Measurements from ENCODE around the gene CDH23.

The CDH23 gene

DNA sequence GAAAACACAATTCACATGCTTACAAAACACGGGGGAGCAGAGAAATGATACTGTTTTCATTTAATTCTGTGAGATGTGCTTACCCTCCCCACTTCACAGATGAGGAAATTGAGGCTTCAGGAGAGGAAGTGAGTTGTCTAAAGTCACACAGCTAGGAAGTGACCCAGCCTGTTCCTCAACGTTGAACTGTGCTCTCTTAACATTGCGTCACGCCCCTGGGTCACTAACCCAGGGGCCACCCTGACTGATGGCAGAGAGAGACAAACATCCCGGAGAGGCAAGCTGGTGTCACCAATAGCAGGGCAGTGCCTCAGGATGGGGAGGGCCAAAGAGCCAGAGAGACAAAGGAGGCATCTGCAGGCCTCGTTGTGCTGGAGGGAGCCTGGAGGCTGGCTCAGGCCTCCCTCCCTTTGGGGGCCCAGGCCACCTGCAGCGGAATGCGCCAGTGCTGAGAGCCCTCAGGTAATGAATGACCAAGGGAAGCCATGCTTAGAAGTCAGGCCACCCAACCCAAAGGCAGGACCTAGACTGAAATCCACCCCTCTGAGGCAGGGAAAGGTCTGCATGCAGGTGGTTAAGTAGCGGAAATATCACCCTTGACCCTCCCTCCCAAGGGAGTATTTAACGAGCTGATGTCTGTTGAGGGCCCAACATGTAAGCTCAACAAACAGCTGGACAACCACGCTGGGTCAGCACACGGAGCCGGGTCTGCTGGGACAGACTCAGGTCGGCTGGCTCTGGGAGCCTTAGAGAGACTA is 241.5 kb downstream of the CDH23 start:
- DNase-seq (ENCODE audit: low read depth, low spot score), result no peak

- DNase-seq (ENCODE audit: low read depth, low spot score), result no peak
Measured at GRCh38 chr10:71638822-71639719, 242.4 kb downstream of the CDH23 start.

- DNase-seq (ENCODE audit: low read depth, low spot score), result no peak
Measured at GRCh38 chr10:71640607-71641006, 243.9 kb downstream of the CDH23 start.

GRCh38 chr10:71641449-71641848 is 244.7 kb downstream of the CDH23 start:
- no peak for DNase-seq (ENCODE audit: low read depth, low spot score)

DNA sequence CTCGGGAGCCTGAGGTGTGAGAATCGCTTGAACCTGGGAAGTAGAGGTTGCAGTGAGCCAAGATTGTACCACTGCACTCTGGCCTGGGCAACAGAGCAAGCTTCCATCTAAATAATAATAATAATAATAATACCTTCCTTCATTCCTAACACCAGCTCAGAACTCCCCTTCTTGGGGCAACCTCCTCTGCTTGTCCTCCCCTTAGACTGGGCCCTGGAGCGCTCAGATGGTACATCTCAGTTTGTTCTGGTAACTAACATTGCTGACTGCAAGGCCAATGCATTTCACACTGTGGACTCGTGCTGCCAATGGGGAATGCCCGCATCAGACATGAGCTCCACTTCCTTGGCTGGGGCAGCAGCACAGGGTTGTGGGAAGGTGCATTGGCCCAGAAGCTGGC is 245.3 kb downstream of the CDH23 start:
- DNase-seq (ENCODE audit: low read depth, low spot score), result no peak

GRCh38 chr10:71643904-71644303 is 247.2 kb downstream of the CDH23 start:
- no peak for DNase-seq (ENCODE audit: low read depth, low spot score)

DNA sequence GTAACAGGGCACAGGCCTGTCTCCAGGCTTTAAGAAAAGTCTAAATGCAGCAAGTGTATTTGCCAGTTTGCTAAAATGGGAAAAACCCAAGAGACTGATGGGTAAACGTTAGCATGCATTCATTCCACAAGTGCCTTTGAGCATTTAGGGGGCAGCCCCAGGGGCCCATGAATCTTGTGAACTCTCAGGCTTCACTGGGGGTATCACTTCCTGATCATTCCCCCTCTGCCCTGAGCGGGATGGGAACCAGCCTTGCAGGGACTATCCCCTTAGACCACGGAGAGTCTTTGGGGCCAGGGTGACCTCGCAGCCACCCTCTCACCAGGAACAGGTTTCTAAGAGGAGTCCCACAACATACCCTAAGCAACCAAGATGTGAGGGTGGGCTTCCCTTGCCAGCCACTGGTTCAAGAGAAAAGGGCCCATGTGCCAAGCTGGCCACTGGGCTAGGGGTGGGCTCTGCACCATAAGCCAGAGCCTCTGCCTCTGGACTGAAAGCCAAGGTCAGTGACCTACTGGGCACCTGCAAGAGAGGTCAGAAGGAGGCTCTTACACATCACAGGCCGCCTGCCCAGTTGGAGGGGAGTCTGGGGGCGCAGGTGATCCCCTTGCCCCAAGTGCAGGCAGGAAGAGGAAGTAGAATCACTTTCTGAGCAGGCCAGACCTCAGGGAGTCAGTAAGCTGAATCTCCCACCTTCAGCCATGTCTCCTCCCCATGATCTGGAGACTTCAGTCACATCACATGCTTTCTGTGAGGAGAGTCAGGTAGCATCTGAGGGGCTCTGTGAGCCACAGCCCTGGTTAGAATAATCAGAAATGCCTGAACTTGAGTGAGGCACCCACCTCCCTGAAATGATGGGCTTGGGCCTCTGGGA is 247.8 kb downstream of the CDH23 start:
- no peak for DNase-seq (ENCODE audit: low read depth, low spot score)

DNA sequence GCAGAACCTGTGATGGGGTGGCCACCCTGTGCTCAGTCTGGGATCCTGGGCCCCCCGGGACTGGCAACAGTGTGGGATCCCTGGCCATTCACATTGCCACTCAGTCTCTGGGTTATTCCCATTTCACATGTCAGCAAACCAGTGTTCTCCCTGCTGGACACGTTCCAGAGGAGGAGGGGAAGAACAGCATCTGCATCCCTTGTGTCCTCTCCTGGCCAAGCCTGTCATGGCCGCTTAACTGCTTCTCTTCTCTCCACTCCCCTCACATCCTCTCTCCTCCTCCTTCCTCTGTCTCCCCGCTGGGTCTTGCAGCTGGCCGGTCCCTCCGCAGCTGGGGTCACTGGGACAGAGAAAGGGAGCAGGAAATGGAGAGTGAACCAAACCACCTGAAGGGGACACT is 248.5 kb downstream of the CDH23 start:
- DNase-seq (ENCODE audit: low read depth, low spot score), result no peak

DNA sequence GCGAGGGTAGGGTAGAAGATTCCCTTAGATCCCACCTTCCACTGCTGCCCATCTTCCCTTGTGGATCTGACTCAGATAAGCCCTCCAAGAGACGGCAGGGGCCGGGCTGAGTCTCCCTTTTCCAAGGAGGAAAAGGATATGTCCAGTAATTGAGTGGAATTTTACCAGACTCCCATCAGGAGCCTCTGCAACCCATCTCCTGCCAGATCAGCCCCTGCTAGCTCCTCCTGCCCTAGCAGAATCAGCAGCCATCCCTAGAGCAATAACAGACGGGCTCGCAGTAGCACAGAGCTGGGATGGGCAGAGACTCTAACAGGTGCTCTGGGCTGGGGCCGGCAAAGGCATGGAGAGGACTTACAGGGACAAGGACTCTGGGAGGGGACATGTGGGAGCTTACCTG is 249.3 kb downstream of the CDH23 start:
- no peak for DNase-seq (ENCODE audit: low read depth, low spot score)

DNA sequence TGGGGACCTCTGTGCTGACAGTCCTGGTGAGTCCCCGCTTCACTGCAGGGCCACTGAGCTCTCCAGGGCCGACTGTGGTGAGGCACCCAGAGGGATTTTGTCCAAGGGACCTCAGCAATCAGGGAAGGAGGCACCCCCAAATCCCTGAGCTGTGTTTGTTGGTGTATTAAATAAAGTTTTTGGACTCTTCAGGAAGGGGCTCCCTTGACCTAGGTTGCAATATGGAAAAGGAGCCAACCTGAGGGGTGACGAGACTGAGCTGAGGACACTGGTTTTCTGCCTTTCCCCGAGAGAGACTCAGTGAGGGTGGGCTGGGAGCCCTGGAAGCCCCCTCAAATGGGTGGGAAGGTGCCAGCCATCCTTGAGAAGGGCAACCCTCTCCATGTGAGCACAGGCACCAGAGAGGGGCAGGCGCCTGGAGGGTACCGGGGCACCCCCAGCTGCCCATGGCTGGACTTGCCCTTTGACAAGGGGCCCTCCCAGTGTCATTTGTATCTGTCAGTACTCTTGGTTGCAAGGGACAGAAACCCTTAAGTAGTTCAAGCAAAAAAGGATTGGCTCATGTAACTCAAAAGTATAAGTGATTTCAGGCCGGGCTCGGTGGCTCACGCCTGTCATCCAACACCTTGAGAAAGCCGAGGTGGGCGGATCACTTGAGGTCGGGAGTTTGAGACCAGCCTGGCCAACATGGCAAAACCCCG is 250.0 kb downstream of the CDH23 start:
- no peak for DNase-seq (ENCODE audit: low read depth, low spot score)

GRCh38 chr10:71647526-71648253 is 251.0 kb downstream of the CDH23 start:
- no peak for DNase-seq (ENCODE audit: low read depth, low spot score)

DNA sequence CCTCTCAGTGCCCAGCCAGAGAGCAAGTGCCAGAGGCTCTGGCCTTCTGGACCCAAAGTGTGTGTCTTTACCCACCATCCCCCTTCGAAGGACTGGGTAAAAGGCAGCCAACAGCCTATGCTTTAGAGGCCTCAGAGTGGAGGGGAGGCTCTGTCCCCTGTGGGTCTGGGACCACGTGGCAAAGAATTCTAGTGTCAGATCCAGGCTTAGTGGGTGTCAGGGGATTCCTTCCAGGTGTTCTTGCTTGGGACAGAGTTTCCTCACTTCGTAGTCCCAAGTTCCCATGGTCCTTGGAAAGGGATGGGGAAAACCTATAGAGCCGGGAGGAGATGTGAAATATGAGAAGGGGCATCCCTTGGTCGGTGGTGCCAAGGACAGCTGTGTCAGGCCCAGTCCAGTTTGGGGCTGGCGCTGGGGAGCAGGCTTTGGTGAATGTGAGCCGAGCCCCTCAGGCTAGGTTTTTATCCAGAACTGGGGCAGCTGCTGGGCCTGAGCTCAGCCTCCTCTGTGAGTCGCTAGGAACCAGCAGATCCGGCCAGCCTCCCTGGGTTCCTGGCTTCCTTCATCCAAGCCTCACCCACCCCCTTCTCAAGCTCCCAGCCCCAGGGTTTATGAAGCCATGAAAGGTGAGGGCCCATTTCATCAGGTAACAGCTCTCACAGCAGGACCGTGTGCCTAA is 251.7 kb downstream of the CDH23 start:
- DNase-seq (ENCODE audit: low read depth, low spot score), result no peak

DNA sequence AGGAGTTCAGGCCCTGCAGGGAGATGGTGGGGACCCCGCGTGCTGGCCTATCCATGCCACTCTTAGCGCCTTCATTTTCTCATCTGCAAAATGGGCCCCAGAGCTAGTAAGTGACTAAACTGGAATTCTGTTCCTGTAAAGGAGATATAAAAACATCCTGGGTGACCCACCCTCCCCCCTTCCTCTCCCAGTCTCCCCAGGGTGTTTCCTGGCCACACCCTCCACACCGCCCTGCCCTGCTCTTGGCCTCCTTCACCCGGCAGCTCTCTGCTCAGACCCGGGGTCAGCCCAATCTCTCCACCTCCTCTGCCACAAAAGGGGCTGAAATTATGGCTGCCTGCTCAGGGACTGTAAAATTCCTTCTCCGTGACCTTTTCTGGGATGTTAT is 252.2 kb downstream of the CDH23 start:
- no peak for DNase-seq (ENCODE audit: low read depth, low spot score)

GRCh38 chr10:71649631-71650030 is 252.9 kb downstream of the CDH23 start:
- no peak for DNase-seq (ENCODE audit: low read depth, low spot score)

GRCh38 chr10:71650397-71650796 is 253.7 kb downstream of the CDH23 start:
- DNase-seq (ENCODE audit: low read depth, low spot score), result no peak

- DNase-seq (ENCODE audit: low read depth, low spot score), result no peak
Measured at GRCh38 chr10:71651428-71651827, 254.7 kb downstream of the CDH23 start.

DNA sequence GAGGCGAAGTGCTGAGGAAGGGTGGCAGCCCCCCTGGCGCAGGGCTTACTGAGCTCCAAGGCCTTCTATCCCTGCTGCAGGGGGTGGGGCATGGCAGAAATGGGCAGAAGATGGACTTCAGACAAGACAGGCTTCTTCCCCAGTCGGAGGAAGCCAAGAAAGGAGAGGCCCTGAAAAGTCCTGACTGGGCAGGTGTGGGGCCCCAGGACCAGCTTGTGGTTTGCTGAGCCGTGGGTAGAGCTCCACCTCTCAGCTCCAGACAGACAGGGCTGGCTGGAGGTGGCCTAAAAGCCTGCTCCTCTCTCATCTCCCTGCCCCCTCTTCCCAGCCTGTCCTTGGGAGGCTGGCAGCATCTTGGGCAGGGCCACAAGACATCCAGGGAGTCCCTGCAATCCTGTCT is 255.2 kb downstream of the CDH23 start:
- no peak for DNase-seq (ENCODE audit: low read depth, low spot score)

GRCh38 chr10:71653044-71653443 is 256.3 kb downstream of the CDH23 start:
- no peak for DNase-seq (ENCODE audit: low read depth, low spot score)

- no peak for DNase-seq (ENCODE audit: low read depth, low spot score)
Measured at GRCh38 chr10:71656220-71656619, 259.5 kb downstream of the CDH23 start.

Data from activated CD4-positive, CD25-positive, alpha-beta regulatory T cell treated with anti-CD3 and anti-CD28 coated beads, Interleukin-2, amount 50 U/mL, for 16 hours (primary cell).